22Rv1 (cell line): ENCODE data around the gene DUSP22.

ENCODE experiments used
- ZFX ChIP-seq: fragments of 450-650 bp; IDR thresholded peaks from 2 replicates; pipeline ENCODE4 v1.6.1; 2017; ENCODE audit warnings: antibody characterized with exemption, borderline replicate concordance
- TF ChIP-seq, protein P1 (sequence below): fragments of 450-650 bp; IDR thresholded peaks from 2 replicates; pipeline ENCODE4 v1.5.1; 2017; ENCODE audit warnings: mild to moderate bottlenecking

DNA sequence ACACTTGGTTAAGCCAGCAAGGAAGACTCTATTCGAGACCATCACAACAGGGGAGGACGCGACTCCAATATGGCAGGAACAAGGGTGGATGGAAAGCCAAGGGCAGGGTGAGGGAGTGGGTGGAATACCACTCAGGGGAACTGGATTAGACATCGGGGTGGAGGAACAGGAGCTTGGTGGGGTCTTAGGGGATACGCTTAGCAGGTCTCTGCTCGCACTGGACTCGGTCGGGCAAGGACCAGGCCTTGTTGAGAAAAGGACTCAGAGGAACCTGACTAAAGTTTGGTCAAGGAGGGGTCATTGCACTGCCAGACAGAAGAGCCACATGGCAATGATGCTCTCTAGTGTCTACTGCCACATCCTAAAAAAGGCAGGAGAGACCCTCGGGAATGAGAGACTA, 10.5 kb downstream of the DUSP22 start:
- TF ChIP-seq, protein P1, sequence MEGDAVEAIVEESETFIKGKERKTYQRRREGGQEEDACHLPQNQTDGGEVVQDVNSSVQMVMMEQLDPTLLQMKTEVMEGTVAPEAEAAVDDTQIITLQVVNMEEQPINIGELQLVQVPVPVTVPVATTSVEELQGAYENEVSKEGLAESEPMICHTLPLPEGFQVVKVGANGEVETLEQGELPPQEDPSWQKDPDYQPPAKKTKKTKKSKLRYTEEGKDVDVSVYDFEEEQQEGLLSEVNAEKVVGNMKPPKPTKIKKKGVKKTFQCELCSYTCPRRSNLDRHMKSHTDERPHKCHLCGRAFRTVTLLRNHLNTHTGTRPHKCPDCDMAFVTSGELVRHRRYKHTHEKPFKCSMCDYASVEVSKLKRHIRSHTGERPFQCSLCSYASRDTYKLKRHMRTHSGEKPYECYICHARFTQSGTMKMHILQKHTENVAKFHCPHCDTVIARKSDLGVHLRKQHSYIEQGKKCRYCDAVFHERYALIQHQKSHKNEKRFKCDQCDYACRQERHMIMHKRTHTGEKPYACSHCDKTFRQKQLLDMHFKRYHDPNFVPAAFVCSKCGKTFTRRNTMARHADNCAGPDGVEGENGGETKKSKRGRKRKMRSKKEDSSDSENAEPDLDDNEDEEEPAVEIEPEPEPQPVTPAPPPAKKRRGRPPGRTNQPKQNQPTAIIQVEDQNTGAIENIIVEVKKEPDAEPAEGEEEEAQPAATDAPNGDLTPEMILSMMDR = no peak
- no peak for TF ChIP-seq ZFX
